IMR-90 (cell line): ENCODE measurements around the gene PODXL2. TPM values are rescaled to one million over a fixed set of nuclear protein-coding genes. Genes with fewer than 3 reads are reported as not detected.

Experiments
- ATAC-seq: fragments of 200-7000 bp; cut with Tn5 transposase; 2 replicates; pipeline ENCODE4 v1.9.1; 2020; ENCODE audit warnings: low read depth, mild to moderate bottlenecking, moderate library complexity
- BruUV-seq: library from RNA; stranded (reverse); fragments of 400-500 nt; replicated peaks from 2 replicates; lab custom pipeline; 2021; lab: Mats Ljungman, UMichigan
- CTCF ChIA-PET: fragments of 300-600 bp; formaldehyde crosslinking; extraction: SDS; loops from one replicate; lab custom pipeline; 2021; ENCODE audit warnings: antibody characterized with exemption; lab: Yijun Ruan, JAX
- POLR2A ChIA-PET: fragments of 300-600 bp; sonication (Branson Sonifier 250); formaldehyde crosslinking; loops from one replicate; lab custom pipeline; 2022; ENCODE audit warnings: antibody characterized with exemption; ENCODE audit not compliant: unreplicated experiment; lab: Charles Lee
- DNase-seq: peaks from one replicate; pipeline ENCODE4 v3.0.0; 2013
- H2AFZ ChIP-seq: replicated peaks from 2 replicates; pipeline ENCODE3; 2013; ENCODE audit warnings: low read length, mild to moderate bottlenecking; ENCODE audit not compliant: poor library complexity
- H2AK5ac ChIP-seq: 2 replicates; pipeline ENCODE4 v1.6.1; 2013; ENCODE audit warnings: low read depth, low read length, inconsistent platforms
- H2AK9ac ChIP-seq: replicated peaks from 2 replicates; pipeline ENCODE3; 2013; ENCODE audit warnings: mild to moderate bottlenecking, low read depth, low read length, moderate library complexity; ENCODE audit not compliant: poor library complexity
- H2BK120ac ChIP-seq: 2 replicates; pipeline ENCODE4 v1.6.1; 2013; ENCODE audit warnings: low read depth, low read length, inconsistent platforms
- H2BK15ac ChIP-seq: 3 replicates; pipeline ENCODE4 v1.6.1; 2013; ENCODE audit warnings: low read depth, low read length, inconsistent platforms
- H2BK20ac ChIP-seq: 2 replicates; pipeline ENCODE4 v1.6.1; 2013; ENCODE audit warnings: low read depth, mild to moderate bottlenecking, inconsistent platforms, low read length, moderate library complexity
- H2BK5ac ChIP-seq: 2 replicates; pipeline ENCODE4 v1.6.1; 2013; ENCODE audit warnings: mild to moderate bottlenecking, low read depth, low read length, inconsistent platforms; ENCODE audit not compliant: poor library complexity, severe bottlenecking
- H3K14ac ChIP-seq: replicated peaks from 2 replicates; pipeline ENCODE4 v1.6.1; 2013; ENCODE audit warnings: low read depth, low read length, inconsistent platforms
- H3K18ac ChIP-seq: 2 replicates; pipeline ENCODE4 v1.6.1; 2013; ENCODE audit warnings: low read depth, low read length, control low read depth
- H3K23ac ChIP-seq: 2 replicates; pipeline ENCODE4 v1.6.1; 2013; ENCODE audit warnings: low read depth, low read length, inconsistent platforms
- H3K27ac ChIP-seq: 2 replicates; pipeline ENCODE4 v1.5.1; 2013; ENCODE audit warnings: mild to moderate bottlenecking, control low read depth, low read length; ENCODE audit not compliant: insufficient read depth
- H3K27me3 ChIP-seq: 2 replicates; pipeline ENCODE4 v1.6.1; 2013; ENCODE audit warnings: low read length; ENCODE audit not compliant: control insufficient read depth, insufficient read depth
- H3K36me3 ChIP-seq: 2 replicates; pipeline ENCODE4 v1.6.1; 2013; ENCODE audit warnings: low read length, mixed read lengths; ENCODE audit not compliant: control insufficient read depth, insufficient read depth
- H3K4ac ChIP-seq: 2 replicates; pipeline ENCODE4 v1.6.1; 2013; ENCODE audit warnings: low read depth, low read length, inconsistent platforms
- H3K4me1 ChIP-seq: 2 replicates; pipeline ENCODE4 v1.6.1; 2013; ENCODE audit warnings: low read length, mixed read lengths; ENCODE audit not compliant: control insufficient read depth, insufficient read depth
- H3K4me2 ChIP-seq: 2 replicates; pipeline ENCODE4 v1.6.1; 2013; ENCODE audit warnings: low read depth, mild to moderate bottlenecking, control low read depth, low read length, moderate library complexity
- H3K4me3 ChIP-seq: 2 replicates; pipeline ENCODE4 v1.5.1; 2013; ENCODE audit warnings: low read depth, mild to moderate bottlenecking, control low read depth, low read length, moderate library complexity; ENCODE audit not compliant: insufficient read depth
- H3K56ac ChIP-seq: 2 replicates; pipeline ENCODE4 v1.6.1; 2013; ENCODE audit warnings: low read length, inconsistent platforms; ENCODE audit not compliant: insufficient read depth; ENCODE audit errors: extremely low read depth
- H3K79me1 ChIP-seq, 2 experiments: 2 replicates each; pipeline ENCODE4 v1.6.1; 2013; ENCODE audit warnings: low read length in 2 of 2, inconsistent platforms in 1 of 2, low read depth in 1 of 2
- H3K9ac ChIP-seq: 2 replicates; pipeline ENCODE4 v1.6.1; 2013; ENCODE audit warnings: low read depth, low read length, control low read depth
- H3K9me1 ChIP-seq: 2 replicates; pipeline ENCODE4 v1.6.1; 2013; ENCODE audit warnings: low read length, inconsistent platforms; ENCODE audit not compliant: insufficient read depth
- H3K9me3 ChIP-seq: 2 replicates; pipeline ENCODE4 v1.6.1; 2013; ENCODE audit warnings: low read length; ENCODE audit not compliant: control insufficient read depth, insufficient read depth
- H4K20me1 ChIP-seq: 2 replicates; pipeline ENCODE4 v1.6.1; 2013; ENCODE audit warnings: low read length, inconsistent platforms; ENCODE audit not compliant: insufficient read depth
- H4K5ac ChIP-seq: 2 replicates; pipeline ENCODE4 v1.6.1; 2013; ENCODE audit warnings: mild to moderate bottlenecking, low read depth, low read length, control low read depth
- H4K8ac ChIP-seq, 2 experiments: 2 replicates each; pipeline ENCODE4 v1.6.1; 2013; ENCODE audit warnings: low read depth in 2 of 2, low read length in 2 of 2, control low read depth in 1 of 2, inconsistent platforms in 1 of 2
- H4K91ac ChIP-seq: 2 replicates; pipeline ENCODE4 v1.6.1; 2013; ENCODE audit warnings: low read depth, low read length, inconsistent platforms; ENCODE audit not compliant: insufficient read depth
- BHLHE40 ChIP-seq: fragments of 150-350 bp; IDR thresholded peaks from 2 replicates; pipeline ENCODE4 v1.6.1; 2016; ENCODE audit warnings: mild to moderate bottlenecking, low read depth, low read length
- CHD1 ChIP-seq: IDR thresholded peaks from 2 replicates; pipeline ENCODE4 v1.6.1; 2012; ENCODE audit warnings: low read depth, low read length, improper control_type of control experiment
- ELK1 ChIP-seq: fragments of 150-350 bp; IDR thresholded peaks from 2 replicates; pipeline ENCODE4 v1.6.1; 2016; ENCODE audit warnings: low read depth, mild to moderate bottlenecking, low read length, moderate library complexity, borderline replicate concordance
- MXI1 ChIP-seq: IDR thresholded peaks from 2 replicates; pipeline ENCODE4 v1.6.1; 2012; ENCODE audit warnings: low read depth, mild to moderate bottlenecking, low read length, moderate library complexity, borderline replicate concordance
- POLR2A ChIP-seq: IDR thresholded peaks from 2 replicates; pipeline ENCODE4 v1.6.1; 2012; ENCODE audit warnings: mild to moderate bottlenecking, low read depth, low read length
- USF2 ChIP-seq: fragments of 150-350 bp; IDR thresholded peaks from 2 replicates; pipeline ENCODE4 v1.6.1; 2017; ENCODE audit warnings: mild to moderate bottlenecking, antibody characterized with exemption, low read length, low read depth
- WGBS, 2 experiments: methylation state at CpG; one replicate each; pipeline versions ENCODE4 v1.1.5 to v1.1.7; 2013; ENCODE audit warnings: missing lambda C conversion rate in 2 of 2; ENCODE audit not compliant: insufficient read length in 1 of 2; ENCODE audit errors: extremely low coverage in 2 of 2; 5-methylcytosine and 5-hydroxymethylcytosine counted together
- dilution Hi-C: fragments of 300-500 bp; cut with HindIII; formaldehyde crosslinking; loops from one replicate; pipeline ENCODE4 v1.14.3; 2018; ENCODE audit warnings: low sequenced_read_pairs; ENCODE audit not compliant: unreplicated experiment
- in situ Hi-C: fragments of 300-500 bp; cut with MboI; formaldehyde crosslinking; loops from 3 replicates; pipeline ENCODE4 v1.14.3; 2019; ENCODE audit warnings: low sequenced_read_pairs, inconsistent platforms, mixed read lengths
- intact Hi-C: fragments of 100-400 bp; cut with micrococcal nuclease; formaldehyde crosslinking; loops from 2 replicates; pipeline ENCODE4 v1.10.0; 2022
- polyA plus RNA-seq, 3 experiments: library from polyadenylated mRNA; depleted of rRNA; stranded (reverse); fragments of >200 nt; gene quantifications; 2 replicates each; pipeline ENCODE4 v1.2.3, GENCODE V29; 2012; ENCODE audit warnings: low replicate concordance in 1 of 3
- total RNA-seq: library from RNA; depleted of rRNA; stranded (reverse); fragments of >200 nt; gene quantifications from 2 replicates; pipeline ENCODE4 v1.2.3, GENCODE V29; 2012

The PODXL2 gene
- total and polyA plus RNA-seq, 2 of the 4 experiments (the other 2 are of a cell fraction) = 1.6 to 5.4 TPM

GRCh38 chr3:127667119-127667681 is 38.2 kb downstream of the PODXL2 start:
- ATAC-seq = no peak
- H3K14ac ChIP-seq = no peak overlapping the region

More at GRCh38 chr3:127667119-127667681, 38.2 kb downstream of the PODXL2 start:
- H3K4me3 ChIP-seq = no peak overlapping the region
- no peak overlapping the region for H2AK5ac ChIP-seq
- no peak overlapping the region for H4K5ac ChIP-seq
- no peak overlapping the region for H3K56ac ChIP-seq
- in situ Hi-C loops = no loop called here
- no peak overlapping the region for H2BK20ac ChIP-seq
- no peak for DNase-seq
- H3K27ac ChIP-seq = no peak overlapping the region
- dilution Hi-C loops = no loop called here
- no peak overlapping the region for H2BK120ac ChIP-seq
- WGBS, 2 experiments = 78% methylated on average over 2 of the region's 6 CpGs; no CpG with 5 or more reads in 1 of the 2 experiments
- H3K27me3 ChIP-seq = peaks cover 3% of the 10 kb centered on the region; the same call in 1 of the 2 replicates
- no peaks in the 10 kb centered on the region; the same call in 1 of the 2 replicates for H4K20me1 ChIP-seq
- no peak overlapping the region for H2BK5ac ChIP-seq
- TF ChIP-seq USF2 (no peak), BHLHE40 (no peak), MXI1 (no peak), CHD1 (no peak), ELK1 (no peak), POLR2A (no peak)
- no peak overlapping the region for H4K8ac ChIP-seq
- intact Hi-C loops = no loop called here
- peak overlapping the region; percentile 53 for H2AK9ac ChIP-seq
- H3K9ac ChIP-seq = no peak overlapping the region
- H3K36me3 ChIP-seq = no peaks in the 10 kb centered on the region
- no peak overlapping the region for H3K23ac ChIP-seq
- POLR2A ChIA-PET = no interaction called here
- CTCF ChIA-PET = no interaction called here
- BruUV-seq = no TSS peak
- peaks cover 10% of the 10 kb centered on the region; the same call in 1 of the 2 replicates for H3K9me1 ChIP-seq
- no peaks in the 10 kb centered on the region for H3K9me3 ChIP-seq
- no peak overlapping the region for H2BK15ac ChIP-seq
- no peak overlapping the region for H3K4ac ChIP-seq
- no peak overlapping the region for H4K91ac ChIP-seq
- H3K4me2 ChIP-seq = no peak overlapping the region
- H3K18ac ChIP-seq = no peak overlapping the region
- peaks cover 7% of the 10 kb centered on the region for H3K4me1 ChIP-seq
- H3K79me1 ChIP-seq = peaks cover 5 to 16% of the 10 kb centered on the region in 2 experiments; a peak in 3 of 4 replicates
- no peak overlapping the region for H2AFZ ChIP-seq
